ENCODE measurements around the gene ALG14. TPM values are rescaled to one million over a fixed set of nuclear protein-coding genes. Genes with fewer than 3 reads are reported as not detected.

ALG14 gene
- polyA plus RNA-seq, 1 donor from 2014 or later = 2.6 TPM

Other genes starting within 250 kb of the ALG14 start
- 105 and 106 TPM in 2 replicates for gene CNN3, start 145.8 kb downstream of the ALG14 start, polyA plus RNA-seq
- 1.1 and 1.6 TPM in 2 replicates for gene TLCD4, start 44.4 kb upstream of the ALG14 start, polyA plus RNA-seq
- 34.4 and 41.1 TPM in 2 replicates for gene RWDD3, start 161.3 kb upstream of the ALG14 start, polyA plus RNA-seq

Data from neural cell (in vitro differentiated cells).